Ishikawa (cell line): ENCODE results near the gene SLC25A47.

Experiments
- EP300 ChIP-seq: IDR thresholded peaks from 2 replicates; pipeline ENCODE4 v1.6.1; 2012; ENCODE audit warnings: borderline replicate concordance
- FOXM1 ChIP-seq: IDR thresholded peaks from 2 replicates; pipeline ENCODE4 v1.6.1; 2012; ENCODE audit warnings: low read depth, borderline replicate concordance

DNA sequence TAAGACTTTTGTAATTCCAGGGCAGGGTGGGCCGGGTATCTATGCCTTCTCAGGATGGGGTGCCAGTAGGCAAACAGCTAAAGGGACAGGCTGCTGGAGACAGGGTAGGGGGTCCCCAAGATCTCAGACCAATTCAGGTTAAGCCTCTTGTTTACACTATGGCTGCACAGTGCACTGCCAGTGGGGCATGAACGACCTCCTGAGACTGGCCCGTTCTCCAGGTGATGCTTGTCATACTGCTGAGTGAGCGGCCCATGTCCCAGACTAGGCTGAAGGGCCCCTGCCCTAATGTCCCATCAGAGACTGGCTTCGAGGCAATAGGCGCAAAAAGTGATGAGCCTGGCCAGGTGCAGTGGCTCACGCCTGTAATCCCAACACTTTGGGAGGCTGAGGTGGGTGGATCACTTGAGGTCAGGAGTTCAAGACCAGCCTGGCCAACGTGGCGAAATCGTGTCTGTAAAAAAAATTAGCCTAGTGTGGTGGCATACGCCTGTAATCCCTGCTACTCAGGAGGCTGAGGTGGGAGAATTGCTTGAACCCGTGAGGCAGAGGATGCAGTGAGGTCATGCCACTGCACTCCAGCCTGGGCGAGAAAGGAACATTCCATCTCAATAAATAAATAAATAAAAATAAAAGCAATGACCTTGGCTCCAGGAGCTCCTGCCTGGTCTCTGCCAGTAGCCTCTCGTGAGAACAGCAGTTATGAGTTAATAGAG, 29.5 kb upstream of the SLC25A47 start:
- no peak for TF ChIP-seq FOXM1
- TF ChIP-seq EP300, result no peak
